Tongue (tissue), 2 donors: ENCODE data around the gene CCDC127. TPM values are rescaled to one million over a fixed set of nuclear protein-coding genes. Genes with fewer than 3 reads are reported as not detected.
"Not testable (repeated sequence)": the region's sequence is repeated elsewhere in the genome, so short reads cannot be mapped to it uniquely, and the experiment has no call there.

ENCODE experiments used
- DNase-seq: peaks from one replicate; pipeline ENCODE4 v3.0.0-alpha.2; 2015
- total RNA-seq: library from RNA; depleted of rRNA; stranded (reverse); fragments of >200 nt; gene quantifications from one replicate; pipeline ENCODE4 v1.2.3, GENCODE V29; 2014

The CCDC127 gene
- total RNA-seq, 1 donor from 2014 or later, result 6.3 TPM

DNA sequence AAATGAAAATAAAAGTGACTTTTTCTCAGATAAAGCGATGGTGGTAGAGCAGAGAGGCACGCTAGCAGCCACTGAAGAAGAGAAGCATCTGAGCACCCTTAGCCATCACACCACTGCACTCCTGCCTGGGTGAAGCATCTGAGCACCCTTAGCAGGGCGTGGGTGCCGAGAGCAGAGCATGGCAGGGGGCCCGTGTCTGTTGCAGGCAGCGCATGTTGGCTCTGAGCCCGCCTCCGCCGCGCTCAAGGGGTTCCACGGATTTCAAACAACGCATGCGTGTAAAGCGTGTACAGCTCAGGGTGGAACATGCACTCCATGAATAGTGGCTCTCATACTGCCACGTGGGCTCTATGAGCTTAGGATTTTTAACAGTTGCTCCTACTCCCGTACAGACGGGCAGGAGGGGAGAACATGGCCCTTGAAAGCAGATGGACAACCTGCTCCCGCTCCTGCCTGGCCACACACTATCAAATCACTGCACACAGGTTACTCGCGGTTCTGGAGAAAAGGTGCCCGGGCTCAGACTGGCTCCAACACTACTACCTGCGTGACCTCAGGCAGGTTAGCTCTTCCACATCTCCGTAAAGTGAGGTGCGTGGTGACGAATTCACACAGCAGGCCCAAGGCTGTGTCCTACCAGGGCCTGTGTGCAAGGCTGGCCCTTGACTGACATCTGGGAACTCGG lies 14.6 kb downstream of the CCDC127 start:
- DNase-seq, result no peak

DNA sequence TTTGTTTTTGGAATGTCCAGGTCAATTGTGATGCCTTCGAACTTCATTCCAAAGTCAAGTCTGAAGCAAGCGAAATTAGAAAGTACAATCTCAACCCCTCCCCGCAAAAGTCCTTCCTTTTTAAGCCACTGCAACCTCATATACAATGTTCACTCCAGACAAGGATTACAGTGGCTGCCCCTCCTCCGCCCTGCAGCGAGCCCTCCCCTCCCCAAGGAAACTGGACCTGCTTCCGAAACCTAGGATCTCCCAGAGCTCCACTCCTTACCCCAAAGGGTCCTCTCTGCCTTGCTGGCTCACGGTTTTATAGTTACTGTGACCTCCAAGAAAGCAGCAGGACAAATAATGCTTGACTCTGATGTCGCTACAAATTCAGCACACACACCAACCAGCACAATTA lies 16.3 kb downstream of the CCDC127 start:
- DNase-seq, result no peak

DNA sequence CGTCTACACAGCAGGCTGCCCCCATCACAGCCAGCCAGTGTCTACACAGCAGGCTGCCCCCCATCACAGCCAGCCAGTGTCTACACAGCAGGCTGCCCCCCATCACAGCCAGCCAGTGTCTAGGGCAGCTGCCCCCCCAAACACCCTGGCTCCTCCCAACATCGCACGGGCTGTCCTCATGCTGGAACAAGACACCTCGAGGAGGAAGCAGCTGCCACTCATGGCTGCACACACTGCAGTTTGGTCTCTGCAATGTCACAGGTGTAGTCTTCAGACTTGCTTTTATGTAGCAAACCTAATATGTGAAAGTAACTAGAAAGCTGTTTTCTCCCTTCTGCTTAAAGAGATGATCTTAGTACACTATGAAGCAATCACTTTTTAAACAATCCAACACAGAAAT lies 17.0 kb downstream of the CCDC127 start:
- DNase-seq, result no peak

DNA sequence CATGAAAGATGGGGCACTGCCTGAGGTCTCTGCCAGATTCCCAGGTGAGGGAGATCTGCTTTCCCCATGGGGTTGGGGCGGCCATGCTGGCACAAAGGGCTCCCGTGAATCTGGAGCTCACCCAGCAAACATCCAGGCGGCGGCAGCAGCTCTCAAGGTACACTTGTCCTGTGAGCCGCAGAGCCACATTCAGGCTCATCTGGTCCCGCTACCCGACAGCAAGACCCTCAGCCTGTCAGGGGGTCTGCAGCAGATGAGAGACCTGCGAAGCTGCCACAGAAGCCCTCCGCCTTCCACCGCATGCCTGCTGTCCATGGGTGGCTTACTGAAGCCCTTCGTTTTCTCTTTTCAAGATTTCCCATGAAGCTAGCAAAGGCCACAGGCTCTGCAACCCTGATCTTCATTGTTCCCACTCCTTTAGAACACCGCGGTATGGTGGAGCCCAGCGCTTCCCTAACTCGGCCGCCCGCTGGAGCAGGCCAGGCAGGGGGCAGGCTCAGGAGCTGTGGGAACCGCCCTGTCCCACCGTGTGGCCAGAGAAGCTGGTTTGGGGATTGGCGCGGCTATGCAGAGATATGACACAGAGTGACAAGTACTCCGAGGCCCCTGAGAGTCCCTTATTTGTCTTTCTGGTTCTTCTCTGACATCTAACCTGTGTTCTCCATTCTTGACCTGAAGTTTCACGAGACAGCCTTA lies 17.9 kb downstream of the CCDC127 start:
- DNase-seq, result no peak

DNA sequence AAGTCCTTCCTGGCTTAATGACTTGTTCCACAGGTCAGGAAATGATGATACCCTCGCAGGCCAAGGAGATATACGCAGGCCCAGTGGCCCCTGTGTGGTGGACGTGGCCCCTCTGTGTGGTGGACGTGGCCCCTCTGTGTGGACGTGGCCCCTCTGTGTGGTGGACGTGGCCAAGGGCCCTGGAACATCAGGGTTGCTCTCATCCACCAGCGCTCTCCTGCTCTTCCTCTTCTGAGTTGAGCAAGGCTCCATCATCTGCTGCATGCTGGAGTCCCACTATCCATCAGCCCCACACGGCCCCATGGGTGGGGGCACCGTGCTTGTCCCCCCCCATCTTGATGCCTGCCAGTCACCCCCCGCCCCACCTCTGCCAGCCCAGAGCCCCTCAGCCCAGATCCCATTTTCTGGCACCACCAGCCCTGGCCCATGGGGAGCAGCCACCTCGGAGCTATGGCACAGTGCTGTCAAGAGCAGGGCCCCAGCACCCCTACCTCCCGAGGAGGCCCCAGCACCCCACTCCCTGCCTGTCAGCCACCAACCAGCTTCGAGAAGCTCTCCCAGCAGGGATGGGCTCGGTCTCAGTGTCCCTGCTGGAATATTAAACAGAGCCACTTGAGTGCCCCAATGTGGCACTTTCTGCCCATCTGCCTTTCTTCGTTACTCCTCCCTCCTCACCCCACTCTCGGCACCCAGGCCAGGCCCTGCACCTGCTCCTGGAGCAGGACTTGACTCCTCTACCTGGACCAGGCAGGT lies 18.6 kb downstream of the CCDC127 start:
- DNase-seq, result no peak

DNA sequence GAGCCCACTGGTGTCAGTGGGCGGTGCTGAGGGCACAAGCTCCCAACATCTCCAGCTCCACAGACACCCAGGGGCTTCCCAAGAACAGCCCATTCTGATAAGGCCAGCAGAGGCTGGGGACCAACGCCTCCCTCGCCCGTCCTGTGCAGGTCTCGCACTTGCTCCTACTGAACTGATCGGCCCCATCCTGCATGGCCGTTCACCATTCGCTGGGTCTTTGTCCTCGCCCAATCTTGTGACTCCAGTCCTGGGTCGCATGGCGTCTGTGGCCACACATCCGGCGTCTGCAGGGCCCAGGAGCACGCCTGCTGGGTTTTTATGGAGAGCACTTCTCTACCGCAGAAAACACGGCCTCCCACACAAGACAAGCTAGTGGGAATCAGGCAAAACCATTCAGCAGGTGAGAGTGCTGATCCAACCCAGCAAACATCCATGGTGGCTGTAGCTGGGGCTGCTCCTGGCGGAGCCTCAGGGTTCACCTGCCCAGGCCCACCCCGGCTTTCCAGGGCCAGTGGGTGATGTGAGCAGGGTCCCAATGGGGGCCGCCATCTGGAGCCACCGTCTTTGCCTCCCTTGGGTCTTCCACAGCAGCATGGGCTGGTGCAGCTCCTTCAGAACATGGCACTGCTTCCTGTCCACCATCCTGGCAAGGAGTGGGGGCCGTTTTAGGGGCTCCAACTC lies 19.3 kb downstream of the CCDC127 start:
- DNase-seq, result no peak

DNA sequence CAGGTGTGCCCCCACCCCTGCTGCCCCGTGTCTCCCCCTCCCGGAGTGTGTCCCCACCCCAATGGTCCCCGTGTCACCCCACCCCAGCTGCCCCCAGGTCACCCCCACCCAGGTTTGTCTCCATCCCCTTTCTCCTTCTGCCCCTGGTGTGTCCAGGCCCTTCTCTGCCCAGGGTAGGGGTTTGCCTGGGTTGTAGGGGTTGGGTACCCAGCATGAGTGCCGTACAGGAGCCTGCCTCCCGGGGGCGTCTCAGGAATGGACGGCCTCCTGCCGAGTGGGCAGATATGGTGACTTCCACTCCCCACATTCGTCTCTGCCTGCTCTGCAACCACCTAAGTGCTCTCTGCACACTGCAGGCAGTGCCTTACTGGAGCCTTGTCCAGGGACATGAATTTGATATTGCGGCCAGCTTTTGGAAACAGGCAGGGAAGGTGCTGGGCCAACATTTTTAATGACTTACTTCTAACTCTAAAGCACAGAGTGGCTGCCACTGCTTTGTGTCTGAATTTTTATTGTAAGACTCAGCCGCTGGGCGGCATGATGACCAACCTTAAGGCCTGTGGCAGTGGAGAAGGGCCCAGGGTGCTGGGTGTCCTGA lies 20.0 kb downstream of the CCDC127 start:
- no peak for DNase-seq

DNA sequence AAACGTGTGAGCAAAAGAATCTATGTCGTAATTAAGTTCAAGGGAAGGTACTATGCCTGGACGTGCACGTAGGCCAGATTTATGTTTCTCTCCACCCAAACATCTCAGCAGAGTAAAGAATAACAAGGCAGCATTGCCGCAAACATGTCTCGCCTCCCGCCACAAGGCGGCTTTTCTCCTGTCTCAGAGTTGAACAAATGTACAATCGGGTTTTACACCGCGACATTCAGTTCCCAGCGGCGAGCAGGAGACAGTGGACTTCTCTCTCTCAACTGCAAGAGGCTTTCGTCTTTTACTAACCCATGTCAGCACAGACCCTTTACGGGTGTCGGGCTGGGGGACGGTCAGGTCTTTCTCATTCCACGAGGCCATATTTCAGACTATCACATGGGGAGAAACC lies 20.9 kb downstream of the CCDC127 start:
- DNase-seq, result not testable (repeated sequence)

DNA sequence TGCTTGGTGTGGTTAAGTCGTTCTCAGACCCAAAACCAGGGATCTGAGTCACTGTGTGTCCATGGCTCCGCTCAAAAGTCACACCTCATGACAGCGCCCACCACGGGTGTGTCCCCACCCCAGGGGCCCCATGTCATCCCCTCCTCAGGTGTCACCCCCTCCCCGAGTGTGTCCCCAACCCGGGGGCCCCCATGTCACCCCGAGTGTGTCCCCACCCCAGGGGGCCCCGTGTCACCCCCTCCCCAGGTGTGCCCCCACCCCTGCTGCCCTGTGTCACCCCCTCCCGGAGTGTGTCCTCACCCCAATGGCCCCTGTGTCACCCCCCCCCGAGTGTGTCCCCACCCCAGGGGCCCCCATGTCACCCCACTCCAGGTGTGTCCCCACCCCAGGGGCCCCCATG lies 21.6 kb downstream of the CCDC127 start:
- no peak for DNase-seq

DNA sequence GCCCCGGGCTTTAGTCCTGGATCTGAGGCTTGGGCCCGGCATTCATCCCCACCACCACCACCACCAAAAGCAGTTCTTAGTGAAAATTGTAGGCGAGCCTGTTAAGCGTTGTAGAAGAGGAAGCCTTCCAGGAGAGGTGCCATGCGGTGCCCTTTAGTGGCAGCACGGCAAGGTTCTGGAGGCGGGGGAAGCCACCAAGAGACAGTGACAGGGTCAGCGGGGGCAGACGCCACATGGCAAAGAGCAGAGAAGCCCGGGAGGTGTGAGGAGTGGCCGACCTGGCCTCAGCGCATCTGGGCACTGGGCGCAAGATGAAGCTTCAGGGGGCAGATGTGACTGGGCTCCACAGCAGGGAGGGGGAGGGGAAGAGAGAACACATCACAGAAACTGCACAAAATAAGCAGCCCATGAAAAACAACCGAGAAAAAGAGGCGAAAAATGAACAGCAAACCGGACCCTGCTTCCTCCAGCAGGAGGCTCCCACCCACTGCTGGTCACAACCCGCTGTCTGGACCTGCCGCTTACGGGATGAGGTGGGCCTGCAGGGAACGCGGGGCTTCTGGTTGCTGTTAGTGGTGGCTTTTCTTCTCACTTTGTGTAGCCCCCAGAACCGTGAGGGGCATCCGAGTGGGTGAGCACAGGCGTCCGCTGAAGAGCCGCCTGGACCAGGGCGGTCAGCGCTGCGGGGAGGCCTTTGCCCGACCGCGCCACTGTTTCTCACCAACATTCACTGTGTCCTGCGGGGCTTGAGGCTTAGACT lies 22.4 kb downstream of the CCDC127 start:
- DNase-seq, result no peak

DNA sequence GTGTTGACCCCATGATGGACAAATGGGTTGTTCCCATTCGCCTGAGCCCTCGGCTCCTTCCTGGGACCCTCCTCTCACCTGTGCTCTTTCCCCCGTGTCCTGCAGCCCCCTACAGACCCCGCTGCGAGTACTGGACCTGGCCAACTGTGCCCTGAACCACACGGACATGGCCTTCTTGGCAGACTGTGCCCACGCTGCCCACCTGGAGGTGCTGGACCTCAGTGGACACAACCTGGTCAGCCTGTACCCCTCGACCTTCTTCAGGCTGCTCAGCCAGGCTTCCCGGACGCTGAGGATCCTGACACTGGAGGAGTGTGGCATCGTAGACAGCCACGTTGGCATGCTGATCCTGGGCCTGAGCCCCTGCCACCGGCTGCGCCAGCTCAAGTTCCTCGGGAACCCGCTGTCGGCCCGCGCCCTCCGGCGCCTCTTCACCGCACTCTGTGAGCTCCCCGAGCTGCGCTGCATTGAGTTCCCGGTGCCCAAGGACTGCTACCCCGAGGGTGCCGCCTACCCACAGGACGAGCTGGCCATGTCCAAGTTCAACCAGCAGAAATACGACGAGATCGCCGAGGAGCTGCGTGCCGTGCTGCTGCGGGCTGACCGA lies 23.2 kb downstream of the CCDC127 start:
- no peak for DNase-seq

DNA sequence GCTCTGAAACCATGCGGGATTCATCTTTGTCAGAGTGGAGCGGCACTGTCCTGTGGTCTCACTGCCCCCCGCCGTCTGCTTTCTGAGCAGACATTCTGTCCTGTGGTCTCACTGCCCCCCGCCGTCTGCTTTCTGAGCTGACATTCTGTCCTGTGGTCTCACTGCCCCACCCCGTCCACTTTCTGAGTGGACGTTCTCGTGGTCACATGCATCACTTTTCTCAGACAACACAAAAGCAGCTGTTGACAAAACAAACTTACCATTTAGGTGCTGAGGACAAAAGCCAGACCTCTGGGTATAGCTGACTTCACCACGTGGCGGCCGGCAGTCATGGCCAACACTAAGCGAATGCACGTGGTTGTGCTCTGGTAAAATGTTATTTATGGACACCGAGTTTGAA lies 23.9 kb downstream of the CCDC127 start:
- DNase-seq, result no peak

DNA sequence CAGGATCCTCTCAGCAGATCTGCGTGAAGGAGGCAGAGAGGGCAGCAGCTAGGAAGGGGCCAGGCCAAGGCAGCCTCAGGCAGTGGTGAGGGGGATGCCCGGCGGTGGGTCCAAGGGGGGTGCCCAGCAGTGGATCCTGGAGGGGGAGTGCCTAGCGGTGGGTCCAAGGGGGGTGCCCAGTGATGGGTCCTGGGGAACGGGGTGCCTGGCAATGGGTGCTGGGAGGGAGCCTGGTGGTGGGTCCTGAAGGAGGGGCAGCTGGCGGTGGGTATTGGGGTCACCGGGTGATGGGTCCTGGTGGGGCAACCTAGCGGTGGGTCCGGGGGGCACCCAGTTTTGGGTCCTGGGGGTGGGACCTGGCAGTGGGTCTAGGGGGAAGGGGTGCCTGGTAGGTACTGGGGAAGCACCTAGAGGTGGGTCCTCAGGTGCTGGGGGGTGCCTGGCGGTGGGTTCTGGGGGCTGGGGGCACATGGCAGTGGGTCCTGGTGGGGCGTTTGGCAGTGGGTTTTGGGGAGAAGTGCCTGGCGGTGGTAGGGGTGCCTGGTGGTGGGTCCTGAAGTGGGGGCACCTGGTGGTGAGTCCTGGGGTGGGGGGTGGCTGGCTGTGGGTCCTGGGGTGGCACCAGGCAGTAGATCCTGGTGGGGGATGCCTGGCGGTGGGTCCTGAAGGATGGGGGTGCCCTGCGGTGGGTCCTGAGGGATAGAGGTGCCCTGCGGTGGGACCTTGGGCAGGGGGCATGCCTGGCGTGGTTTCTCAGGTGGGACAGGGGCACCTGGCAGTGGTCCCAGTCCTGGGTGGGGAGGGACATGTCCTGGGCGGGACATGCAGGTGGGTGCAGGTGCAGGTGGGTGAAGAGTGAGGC lies 24.8 kb downstream of the CCDC127 start:
- no peak for DNase-seq

DNA sequence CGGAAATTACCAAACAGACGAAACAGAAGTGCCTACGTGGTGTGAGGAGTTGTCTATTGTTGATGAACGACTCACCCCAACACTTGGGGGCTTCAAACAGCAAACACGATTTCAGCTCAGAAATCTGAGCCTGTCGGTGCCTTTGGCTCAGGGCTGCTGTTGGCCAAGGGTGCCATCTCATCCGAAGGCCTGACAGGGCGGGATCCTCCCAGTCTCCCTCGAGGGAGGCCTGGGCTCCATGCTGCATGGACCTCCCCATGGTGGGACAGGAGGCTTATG lies 25.3 kb downstream of the CCDC127 start:
- no peak for DNase-seq

DNA sequence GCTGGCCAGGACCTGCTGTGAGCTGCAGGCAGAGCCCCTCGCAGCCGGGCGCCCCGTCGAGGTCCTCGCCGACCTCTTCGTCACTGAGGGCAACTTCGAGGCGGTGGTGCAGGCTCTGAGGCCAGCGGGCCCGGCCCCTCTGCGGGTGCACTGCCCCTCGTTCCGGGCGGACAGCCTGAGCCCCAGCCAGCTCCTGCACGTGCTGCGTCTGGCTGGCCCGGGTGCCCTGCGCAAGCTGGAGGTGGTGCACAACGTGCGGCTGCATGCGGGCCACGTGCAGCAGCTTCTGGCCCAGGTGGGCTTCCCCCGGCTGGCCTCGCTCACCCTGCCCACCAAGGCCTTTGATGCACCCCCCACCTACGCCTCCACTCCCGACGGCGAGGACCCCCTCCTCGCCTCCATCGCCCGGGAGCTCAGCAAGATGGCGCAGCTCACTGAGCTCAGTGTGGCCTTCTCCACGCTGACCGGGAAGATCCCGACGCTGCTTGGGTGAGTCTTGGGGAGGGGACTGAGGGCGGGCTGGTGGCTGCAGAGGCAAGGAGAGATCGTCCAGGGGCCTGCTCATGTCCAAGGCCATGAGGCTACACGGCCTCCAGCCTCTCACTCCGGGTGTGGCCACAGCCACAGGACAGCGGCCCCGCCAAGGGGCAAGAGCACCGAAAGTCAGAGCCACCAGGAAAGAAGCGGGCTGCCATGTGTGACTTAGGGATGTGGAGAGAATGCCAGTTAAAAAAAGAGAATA lies 25.8 kb downstream of the CCDC127 start:
- DNase-seq, result no peak

DNA sequence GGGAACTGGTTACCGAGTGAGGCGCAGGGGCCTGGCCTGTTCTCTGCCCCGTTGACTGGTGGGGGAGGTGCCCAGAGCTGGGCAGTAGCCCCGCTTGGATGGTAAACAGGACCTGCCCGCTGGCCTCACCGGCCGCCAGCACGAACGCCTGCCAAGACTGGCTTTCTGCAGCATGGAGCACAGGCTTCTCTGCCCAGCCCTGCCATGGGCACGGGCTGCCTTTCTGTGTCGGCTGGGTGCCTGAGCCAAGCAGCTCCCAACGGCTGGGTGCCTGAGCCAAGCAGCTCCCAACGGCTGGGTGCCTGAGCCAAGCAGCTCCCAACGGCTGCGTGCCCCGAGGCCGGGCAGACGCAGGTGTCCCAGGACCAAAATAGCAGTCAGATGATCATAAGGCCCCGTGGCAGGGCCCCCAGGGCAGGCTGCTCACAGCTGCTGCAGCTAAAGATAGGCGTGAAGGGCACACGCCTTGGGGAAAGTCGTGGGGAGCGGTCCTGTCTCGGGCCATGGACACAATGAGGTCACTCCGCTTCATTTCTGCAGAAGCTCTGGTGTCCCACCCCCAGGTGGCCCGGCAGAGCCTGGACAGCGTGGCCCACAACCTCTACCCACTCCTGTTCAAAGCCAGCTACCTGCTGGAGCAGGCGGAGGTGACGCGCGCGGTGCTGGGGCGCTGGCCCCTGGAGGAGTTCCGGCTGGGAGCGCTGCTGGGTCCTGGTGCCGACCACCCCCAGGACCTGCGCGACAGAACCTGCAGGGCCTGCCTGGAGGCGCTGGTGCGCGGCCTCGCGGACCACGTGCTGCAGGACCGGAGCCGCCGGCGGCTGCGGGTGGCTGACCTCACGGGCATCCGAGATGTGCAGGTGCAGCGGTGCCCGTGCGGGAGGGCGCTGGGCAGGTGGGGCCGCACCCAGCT lies 26.7 kb downstream of the CCDC127 start, which contains the start of gene LRRC14B:
Gene LRRC14B (plus strand): TSS at position 460 of the 913 bp plus-strand sequence. CDS start 44 bp downstream, at position 504.
- DNase-seq, result peak; percentile 86

DNA sequence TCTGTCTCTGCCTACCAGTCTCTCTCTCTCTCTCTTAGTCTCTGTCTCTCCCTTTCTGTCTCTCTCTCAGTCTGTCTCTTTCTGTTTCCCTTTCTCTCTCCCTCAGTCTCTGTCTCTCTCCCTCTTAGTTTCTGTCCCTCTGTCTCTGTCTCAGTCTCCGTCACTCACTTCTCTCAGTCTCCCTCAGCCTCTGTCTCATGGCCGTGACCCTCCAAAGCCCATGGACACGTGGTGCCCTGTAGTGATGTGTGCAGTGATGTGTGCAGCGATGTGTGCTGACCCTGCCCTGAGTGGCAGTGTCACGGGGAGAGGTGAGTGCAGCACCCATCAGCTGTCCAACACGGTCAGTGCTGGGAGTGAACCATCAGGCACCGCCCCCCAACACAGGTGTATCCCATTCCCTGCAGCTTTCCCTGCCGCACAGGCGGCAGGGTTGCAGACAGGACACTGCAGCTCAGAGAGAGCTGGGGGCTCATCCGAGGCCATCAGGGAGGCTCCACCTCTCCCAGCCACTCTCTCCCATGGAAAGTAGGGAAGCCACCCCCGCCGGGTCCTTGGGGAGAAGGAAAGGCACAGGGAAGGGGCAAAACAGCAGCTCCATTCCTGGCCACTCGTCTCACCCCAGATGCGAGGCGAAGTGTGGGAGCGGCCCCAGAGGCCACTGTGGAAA lies 27.5 kb downstream of the CCDC127 start:
- peak; percentile 17 for DNase-seq

DNA sequence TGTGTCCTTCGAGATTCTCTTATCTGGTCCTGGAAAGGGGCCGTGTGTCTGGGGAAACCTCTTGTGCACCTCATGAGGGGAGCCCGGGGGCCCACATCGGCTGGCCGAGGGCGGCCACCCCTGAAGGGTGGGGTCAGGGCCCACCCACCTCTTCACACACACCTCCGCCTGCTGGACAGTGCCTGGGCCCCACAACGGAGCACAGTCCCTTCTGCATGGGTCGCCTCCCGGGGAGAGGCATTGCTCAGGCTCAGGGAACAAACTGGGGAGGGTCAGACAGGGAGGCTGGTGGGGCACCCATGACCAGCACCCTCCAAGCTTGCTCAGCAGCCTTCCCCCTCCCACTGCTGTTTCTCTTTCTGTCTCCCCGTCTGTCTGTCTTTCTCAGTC lies 28.0 kb downstream of the CCDC127 start:
- no peak for DNase-seq
